WTC11 (cell line): ENCODE measurements around the gene ZBTB7C. TPM values are rescaled to one million over a fixed set of nuclear protein-coding genes. Genes with fewer than 3 reads are reported as not detected.

Experiments
- ATAC-seq: fragments of 200-7000 bp; cut with Tn5 transposase; 2 replicates; pipeline ENCODE4 v1.10.0; 2021; ENCODE audit warnings: mild to moderate bottlenecking, moderate library complexity
- CTCF ChIA-PET: fragments of 300-600 bp; sonication (Branson Sonifier 250); formaldehyde crosslinking; loops from one replicate; lab custom pipeline; 2021; ENCODE audit warnings: antibody characterized with exemption; lab: Charles Lee
- POLR2A ChIA-PET: fragments of 350-600 bp; sonication (Branson Sonifier 250); formaldehyde crosslinking; loops from one replicate; lab custom pipeline; 2021; ENCODE audit warnings: antibody characterized with exemption; lab: Charles Lee
- DNase-seq: peaks from one replicate; pipeline ENCODE4 v3.0.0; 2021; ENCODE audit warnings: low spot score
- H3K27ac Mint-ChIP-seq: 2 replicates; pipeline ENCODE4 v1.8.0; 2021; ENCODE audit warnings: mixed read lengths
- H3K27me3 Mint-ChIP-seq: 2 replicates; pipeline ENCODE4 v1.8.0; 2021; ENCODE audit warnings: low read depth, mild to moderate bottlenecking, moderate library complexity, mixed read lengths
- H3K36me3 Mint-ChIP-seq: 2 replicates; pipeline ENCODE4 v1.8.0; 2021; ENCODE audit warnings: mixed read lengths
- H3K4me1 Mint-ChIP-seq: 2 replicates; pipeline ENCODE4 v1.8.0; 2022; ENCODE audit warnings: mixed read lengths
- H3K4me3 Mint-ChIP-seq: 2 replicates; pipeline ENCODE4 v1.8.0; 2021; ENCODE audit warnings: mild to moderate bottlenecking, moderate library complexity, mixed read lengths
- H3K9me3 Mint-ChIP-seq: 2 replicates; pipeline ENCODE4 v1.8.0; 2021; ENCODE audit warnings: mixed read lengths
- AFF4 ChIP-seq: sonication (generic); formaldehyde crosslinking; IDR thresholded peaks from 2 replicates; pipeline ENCODE4 v1.8.1; 2023; ENCODE audit warnings: mild to moderate bottlenecking, missing genetic modification reagents, borderline replicate concordance
- ATF2 ChIP-seq: sonication (generic); formaldehyde crosslinking; IDR thresholded peaks from 2 replicates; pipeline ENCODE4 v1.8.1; 2022; ENCODE audit warnings: low read depth, missing genetic modification reagents, borderline replicate concordance
- CTCF ChIP-seq: fragments of 200-600 bp; IDR thresholded peaks from 2 replicates; pipeline ENCODE4 v1.8.0; 2022; ENCODE audit warnings: antibody characterized with exemption
- ETV6 ChIP-seq: sonication (generic); formaldehyde crosslinking; IDR thresholded peaks from 2 replicates; pipeline ENCODE4 v1.8.1; 2022; ENCODE audit warnings: mild to moderate bottlenecking, missing genetic modification reagents
- GABPB1 ChIP-seq: sonication (generic); formaldehyde crosslinking; IDR thresholded peaks from 2 replicates; pipeline ENCODE4 v1.8.1; 2023; ENCODE audit warnings: mild to moderate bottlenecking, missing genetic modification reagents
- GRHL2 ChIP-seq: fragments of 250-450 bp; sonication (Bioruptor Pico); IDR thresholded peaks from 2 replicates; pipeline ENCODE4 v1.8.0; 2022; ENCODE audit warnings: mild to moderate bottlenecking, moderate library complexity; ENCODE audit not compliant: insufficient replicate concordance, severe bottlenecking
- GTF2I ChIP-seq: fragments of 250-450 bp; sonication (Bioruptor Pico); conservative IDR thresholded peaks from 2 replicates; pipeline ENCODE4 v1.4.0; 2021; ENCODE audit warnings: mild to moderate bottlenecking
- MAX ChIP-seq: sonication (generic); formaldehyde crosslinking; IDR thresholded peaks from 2 replicates; pipeline ENCODE4 v1.8.0; 2022; ENCODE audit warnings: mild to moderate bottlenecking, missing genetic modification reagents
- RORB ChIP-seq: fragments of 250-450 bp; sonication (Bioruptor Pico); IDR thresholded peaks from 2 replicates; pipeline ENCODE4 v1.9.0; 2021; ENCODE audit warnings: mild to moderate bottlenecking
- USF2 ChIP-seq: sonication (generic); formaldehyde crosslinking; IDR thresholded peaks from 2 replicates; pipeline ENCODE4 v1.8.1; 2023; ENCODE audit warnings: mild to moderate bottlenecking, missing genetic modification reagents, moderate library complexity
- ZNF121 ChIP-seq: sonication (generic); formaldehyde crosslinking; IDR thresholded peaks from 2 replicates; pipeline ENCODE4 v1.8.0; 2023; ENCODE audit warnings: missing genetic modification reagents
- ZNF425 ChIP-seq: fragments of 250-450 bp; sonication (Bioruptor Pico); conservative IDR thresholded peaks from 2 replicates; pipeline ENCODE4 v1.9.0; 2021; ENCODE audit warnings: mild to moderate bottlenecking
- total RNA-seq: library from RNA; stranded (reverse); gene quantifications from 3 replicates; pipeline ENCODE4 v1.2.3, GENCODE V29; 2021

Gene ZBTB7C
- total RNA-seq, 1 experiment from 2014 or later: 0.48 TPM

GRCh38 chr18:48450685-48451084 lies 41.5 kb upstream of the ZBTB7C start:
- DNase-seq: no peak
- Mint-ChIP-seq H3K27me3 (peaks cover 2% of the 10 kb centered on the region; the same call in 1 of the 2 replicates), H3K27ac (no peak overlapping the region), H3K4me1 (peaks cover 7% of the 10 kb centered on the region), H3K9me3 (no peaks in the 10 kb centered on the region), H3K36me3 (no peaks in the 10 kb centered on the region), H3K4me3 (no peak overlapping the region)
- ATAC-seq: no peak
- TF ChIP-seq GTF2I (no peak), MAX (no peak), AFF4 (CRISPR knock-in tag) (no peak), GRHL2 (no peak), RORB (no peak)
- ChIA-PET CTCF (no interaction called here), POLR2A (no interaction called here)

GRCh38 chr18:48446582-48447225 lies 37.5 kb upstream of the ZBTB7C start:
- Mint-ChIP-seq H3K36me3 (no peaks in the 10 kb centered on the region), H3K27ac (no peak overlapping the region)
- CTCF ChIA-PET: interaction anchor here (0.6 to 4.2 kb wide), 18 partner anchors 11 to 419 kb away, joined by 3 to 55 read pairs (median 5); partner anchors contain the start of gene ZBTB7C
- ATAC-seq: peak; percentile 93
- TF ChIP-seq USF2 (CRISPR knock-in tag) (no peak), ZNF121 (CRISPR knock-in tag) (peak; percentile 75; the same call in 1 of the 2 replicates), CTCF (peak; percentile 44; the same call in 1 of the 2 replicates), ETV6 (peak; percentile 70; the same call in 1 of the 2 replicates)
- TF ChIP-seq, all 79 proteins: peak for 3
- peak; percentile 91 for DNase-seq
- POLR2A ChIA-PET: no interaction called here
- H3K4me1 Mint-ChIP-seq: no peaks in the 10 kb centered on the region
- no peaks in the 10 kb centered on the region for H3K9me3 Mint-ChIP-seq
- H3K4me3 Mint-ChIP-seq: no peak overlapping the region
- H3K27me3 Mint-ChIP-seq: no peaks in the 10 kb centered on the region

GRCh38 chr18:48445540-48445939 lies 36.4 kb upstream of the ZBTB7C start:
- Mint-ChIP-seq H3K9me3 (no peaks in the 10 kb centered on the region), H3K4me1 (no peaks in the 10 kb centered on the region), H3K27ac (no peak overlapping the region), H3K36me3 (no peaks in the 10 kb centered on the region), H3K4me3 (no peak overlapping the region), H3K27me3 (no peaks in the 10 kb centered on the region)
- ChIA-PET CTCF (interaction anchor here (0.5 to 4.2 kb wide), 110 partner anchors 10 to 438 kb away, joined by 3 to 74 read pairs (median 4); partner anchors contain the start of gene ZBTB7C), POLR2A (interaction anchor here (0.6 kb wide), 1 partner anchor 228 kb away, joined by 3 read pairs; no protein-coding TSS in a partner anchor)
- no peak for TF ChIP-seq ZNF425 (CRISPR knock-in tag)
- no peak for TF ChIP-seq ATF2 (CRISPR knock-in tag)
- TF ChIP-seq GABPB1: 0 out of 2 replicates have a peak, but pooled peaks have one; percentile 37
- 0 out of 2 replicates have a peak, but pooled peaks have one; percentile 29 for TF ChIP-seq ETV6
- TF ChIP-seq CTCF: peak; percentile 83
- ATAC-seq: peak; percentile 75
- peak; percentile 90 for DNase-seq
